ENCODE data around the gene SH3BP5. TPM values are rescaled to one million over a fixed set of nuclear protein-coding genes. Genes with fewer than 3 reads are reported as not detected.

Gene SH3BP5
- polyA plus RNA-seq, 2 donors = 8.6 to 13.6 TPM

DNA sequence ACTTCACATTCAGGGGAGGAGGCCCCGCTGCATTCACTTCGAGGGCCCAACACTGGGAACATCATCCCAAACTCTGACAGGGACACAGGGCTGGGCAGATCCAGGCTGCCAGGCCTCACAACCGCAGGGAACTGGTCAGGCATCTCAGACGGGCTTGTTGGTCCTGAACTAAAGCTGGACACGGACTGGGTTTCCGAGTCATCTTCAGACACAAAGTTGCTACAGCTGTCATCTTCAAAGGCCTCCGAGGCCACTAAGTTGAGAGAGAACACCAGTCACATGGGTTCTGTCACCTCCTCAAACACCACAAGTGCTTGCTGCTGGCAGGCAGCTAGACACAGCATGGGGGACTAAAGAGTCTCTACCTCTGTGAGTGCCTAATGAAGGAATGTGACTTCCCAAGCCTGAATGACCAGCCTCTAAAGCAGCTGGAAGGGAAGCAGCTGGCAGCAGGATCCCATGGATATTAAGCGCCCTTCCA is 75.5 kb downstream of the SH3BP5 start:
- Histone ChIP-seq H3K9me3 (ENCODE audit: control insufficient read depth in 2 of 2, insufficient read depth in 1 of 2, low read depth in 1 of 2, low read length in 1 of 2) (no peaks in the 10 kb centered on the region), H3K36me3 (ENCODE audit: control insufficient read depth in 2 of 2, insufficient read depth in 2 of 2, low read length in 1 of 2) (peaks cover 15 to 22% of the 10 kb centered on the region in 2 donors), H3K4me1 (ENCODE audit: control insufficient read depth in 2 of 2, insufficient read depth in 2 of 2, low read length in 1 of 2) (peaks cover 0 to 6% of the 10 kb centered on the region in 2 donors), H3K27ac (ENCODE audit: low read depth in 2 of 2, low read length in 1 of 2) (no peak overlapping the region), H3K27me3 (ENCODE audit: control insufficient read depth in 1 of 2, insufficient read depth in 2 of 2, low read length in 2 of 2) (no peaks in the 10 kb centered on the region), H3K4me3 (ENCODE audit: low read depth in 1 of 2, low read length in 2 of 2) (no peak overlapping the region)
- 80 to 82% methylated on average over 8 of the region's 8 CpGs for WGBS, 2 donors

DNA sequence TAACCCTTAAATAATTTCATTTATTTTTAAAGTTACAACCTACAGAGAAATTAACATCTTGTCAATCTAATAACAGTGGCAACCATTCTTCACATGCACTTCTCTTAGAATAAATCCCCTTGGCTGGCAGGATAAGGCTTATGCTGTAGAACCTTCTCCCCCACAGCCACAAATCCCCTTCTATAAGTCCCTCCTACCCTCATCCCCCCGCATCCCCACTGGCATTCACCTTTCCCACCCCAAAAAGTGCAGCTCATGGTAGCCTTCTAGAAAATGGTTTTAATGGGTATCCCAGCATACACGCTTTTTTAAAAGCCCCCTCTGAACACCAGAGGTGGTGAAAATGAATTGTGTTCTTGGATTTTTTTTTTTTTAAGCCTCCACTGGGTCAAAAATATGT is 77.2 kb downstream of the SH3BP5 start:
- Histone ChIP-seq H3K36me3 (ENCODE audit: control insufficient read depth in 2 of 2, insufficient read depth in 2 of 2, low read length in 1 of 2) (peaks cover 15 to 18% of the 10 kb centered on the region in 2 donors), H3K4me3 (ENCODE audit: low read depth in 1 of 2, low read length in 2 of 2) (no peak overlapping the region), H3K27ac (ENCODE audit: low read depth in 2 of 2, low read length in 1 of 2) (no peak overlapping the region), H3K9me3 (ENCODE audit: control insufficient read depth in 2 of 2, insufficient read depth in 1 of 2, low read depth in 1 of 2, low read length in 1 of 2) (no peaks in the 10 kb centered on the region), H3K27me3 (ENCODE audit: control insufficient read depth in 1 of 2, insufficient read depth in 2 of 2, low read length in 2 of 2) (no peaks in the 10 kb centered on the region), H3K4me1 (ENCODE audit: control insufficient read depth in 2 of 2, insufficient read depth in 2 of 2, low read length in 1 of 2) (peaks cover 0 to 3% of the 10 kb centered on the region in 2 donors)
- 94% methylated on average over 2 of the region's 2 CpGs for WGBS, 2 donors

DNA sequence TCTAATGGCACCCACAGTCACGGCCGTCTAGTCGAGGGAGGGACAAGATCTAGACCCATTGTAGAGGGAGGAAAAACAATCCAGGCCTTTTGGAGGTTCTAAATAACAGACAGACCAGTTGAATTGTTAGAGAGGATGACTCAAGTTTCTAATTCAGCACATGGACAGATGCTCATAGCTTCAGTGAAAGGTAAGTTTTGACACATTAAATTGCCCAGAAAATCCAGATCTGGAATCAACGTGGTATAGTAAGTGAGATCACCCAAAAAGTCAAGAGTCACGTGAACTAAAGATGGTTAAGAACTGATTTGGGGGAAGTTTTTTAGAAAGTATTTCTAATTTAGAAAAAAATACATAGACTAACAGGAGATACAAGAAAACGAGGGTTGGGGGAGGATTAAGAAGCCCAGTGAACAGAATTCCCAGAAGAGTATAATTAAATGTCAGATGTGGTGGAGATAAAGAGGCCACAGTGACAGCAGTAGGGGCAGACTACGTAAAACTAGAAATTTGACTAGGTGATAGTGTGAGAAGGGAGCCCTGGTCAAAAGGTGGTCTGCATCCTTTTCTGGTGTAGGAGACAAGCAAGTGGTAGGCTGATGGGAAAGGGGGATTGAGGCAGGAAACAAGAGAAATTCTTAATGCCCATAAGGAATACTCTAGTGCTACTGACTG is 79.2 kb downstream of the SH3BP5 start:
- WGBS, 2 donors = 79 to 82% methylated on average over 7 of the region's 7 CpGs
- H3K27ac ChIP-seq (ENCODE audit: low read depth in 2 of 2, low read length in 1 of 2) = no peak overlapping the region
- H3K9me3 ChIP-seq (ENCODE audit: control insufficient read depth in 2 of 2, insufficient read depth in 1 of 2, low read depth in 1 of 2, low read length in 1 of 2) = no peaks in the 10 kb centered on the region
- no peaks in the 10 kb centered on the region for H3K27me3 ChIP-seq (ENCODE audit: control insufficient read depth in 1 of 2, insufficient read depth in 2 of 2, low read length in 2 of 2)
- H3K4me1 ChIP-seq (ENCODE audit: control insufficient read depth in 2 of 2, insufficient read depth in 2 of 2, low read length in 1 of 2) = peaks cover 0 to 3% of the 10 kb centered on the region in 2 donors
- H3K36me3 ChIP-seq (ENCODE audit: control insufficient read depth in 2 of 2, insufficient read depth in 2 of 2, low read length in 1 of 2) = peaks cover 8 to 17% of the 10 kb centered on the region in 2 donors
- no peak overlapping the region for H3K4me3 ChIP-seq (ENCODE audit: low read depth in 1 of 2, low read length in 2 of 2)

DNA sequence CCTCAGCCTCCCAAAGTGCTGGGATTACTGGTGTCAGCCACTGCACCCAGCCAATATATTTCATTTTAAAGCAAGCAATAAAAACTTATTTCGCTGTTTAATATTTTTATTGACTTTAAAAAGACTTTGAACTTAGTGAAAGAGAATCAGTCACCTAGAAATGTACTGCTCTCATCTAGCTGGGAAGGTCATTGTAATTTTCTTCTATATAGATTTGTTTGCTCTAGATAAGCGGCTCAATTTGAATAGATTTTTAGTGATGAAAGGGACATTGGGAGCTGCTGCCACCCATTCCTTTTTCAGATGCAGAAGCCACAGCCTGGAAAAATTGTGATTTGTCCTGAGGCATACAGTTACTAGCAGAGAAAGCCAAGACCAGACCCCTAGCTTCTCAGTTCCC is 86.2 kb downstream of the SH3BP5 start:
- Histone ChIP-seq H3K9me3 (ENCODE audit: control insufficient read depth in 2 of 2, insufficient read depth in 1 of 2, low read depth in 1 of 2, low read length in 1 of 2) (no peaks in the 10 kb centered on the region), H3K36me3 (ENCODE audit: control insufficient read depth in 2 of 2, insufficient read depth in 2 of 2, low read length in 1 of 2) (peaks cover 6 to 9% of the 10 kb centered on the region in 2 donors), H3K4me1 (ENCODE audit: control insufficient read depth in 2 of 2, insufficient read depth in 2 of 2, low read length in 1 of 2) (no peaks in the 10 kb centered on the region), H3K27ac (ENCODE audit: low read depth in 2 of 2, low read length in 1 of 2) (no peak overlapping the region), H3K27me3 (ENCODE audit: control insufficient read depth in 1 of 2, insufficient read depth in 2 of 2, low read length in 2 of 2) (no peaks in the 10 kb centered on the region), H3K4me3 (ENCODE audit: low read depth in 1 of 2, low read length in 2 of 2) (no peak overlapping the region)
- 70 to 95% methylated on average over 2 of the region's 2 CpGs for WGBS, 2 donors

DNA sequence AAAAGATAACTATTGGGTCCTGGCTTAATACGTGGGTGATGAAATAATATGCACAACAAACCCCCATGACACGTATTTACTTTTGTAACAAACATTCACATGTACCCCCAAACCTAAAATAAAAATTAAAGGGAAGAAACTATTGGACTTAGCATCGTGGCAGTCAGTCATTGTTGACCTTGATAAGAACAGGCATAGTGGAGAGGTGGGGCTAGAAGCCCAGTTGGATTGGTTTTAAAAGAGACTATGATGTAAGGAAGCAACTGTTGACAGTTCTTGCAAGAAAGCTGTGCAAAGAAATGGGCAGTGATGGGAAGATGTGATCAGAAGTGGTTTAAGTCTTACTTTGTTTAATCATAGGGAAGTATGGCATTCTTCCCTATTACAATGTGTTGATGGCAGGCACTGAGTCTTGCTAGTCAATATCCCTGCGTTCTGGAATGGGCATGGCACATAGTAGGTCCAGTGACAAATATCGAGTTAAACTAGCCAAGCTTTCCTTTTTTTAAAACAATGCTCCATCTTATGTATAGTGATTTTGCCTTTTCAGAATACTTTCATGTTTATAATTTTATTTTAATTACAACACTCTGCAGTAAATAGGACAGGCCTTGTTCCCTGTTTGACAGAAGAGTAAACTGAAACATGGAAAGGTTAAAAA is 88.4 kb downstream of the SH3BP5 start:
- 78 to 92% methylated on average over 5 of the region's 5 CpGs for WGBS, 2 donors
- Histone ChIP-seq H3K4me3 (ENCODE audit: low read depth in 1 of 2, low read length in 2 of 2) (no peak overlapping the region), H3K27me3 (ENCODE audit: control insufficient read depth in 1 of 2, insufficient read depth in 2 of 2, low read length in 2 of 2) (no peaks in the 10 kb centered on the region), H3K36me3 (ENCODE audit: control insufficient read depth in 2 of 2, insufficient read depth in 2 of 2, low read length in 1 of 2) (peaks cover 10 to 14% of the 10 kb centered on the region in 2 donors), H3K9me3 (ENCODE audit: control insufficient read depth in 2 of 2, insufficient read depth in 1 of 2, low read depth in 1 of 2, low read length in 1 of 2) (no peaks in the 10 kb centered on the region), H3K27ac (ENCODE audit: low read depth in 2 of 2, low read length in 1 of 2) (no peak overlapping the region), H3K4me1 (ENCODE audit: control insufficient read depth in 2 of 2, insufficient read depth in 2 of 2, low read length in 1 of 2) (no peaks in the 10 kb centered on the region)

DNA sequence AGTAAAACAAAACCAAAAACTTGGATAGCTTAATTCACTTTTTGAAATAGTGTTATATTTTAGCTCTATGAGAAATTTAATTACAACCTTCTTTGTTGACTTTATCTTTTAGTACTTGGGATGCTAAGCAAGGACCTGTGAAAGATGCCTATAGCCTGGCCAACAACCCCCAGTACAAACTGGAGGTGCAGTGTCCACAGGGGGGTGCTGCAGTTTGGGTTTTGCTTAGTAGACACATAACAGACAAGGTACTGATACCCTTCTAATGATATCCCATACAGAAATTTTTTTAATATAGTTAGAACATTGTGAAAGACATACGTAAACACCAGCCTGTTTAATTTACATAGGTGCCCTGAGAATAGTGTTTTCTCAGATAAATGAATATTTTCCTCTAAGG is 91.0 kb downstream of the SH3BP5 start:
- Histone ChIP-seq H3K27ac (ENCODE audit: low read depth in 2 of 2, low read length in 1 of 2) (no peak overlapping the region), H3K27me3 (ENCODE audit: control insufficient read depth in 1 of 2, insufficient read depth in 2 of 2, low read length in 2 of 2) (no peaks in the 10 kb centered on the region), H3K9me3 (ENCODE audit: control insufficient read depth in 2 of 2, insufficient read depth in 1 of 2, low read depth in 1 of 2, low read length in 1 of 2) (no peaks in the 10 kb centered on the region), H3K36me3 (ENCODE audit: control insufficient read depth in 2 of 2, insufficient read depth in 2 of 2, low read length in 1 of 2) (peaks cover 9 to 14% of the 10 kb centered on the region in 2 donors), H3K4me1 (ENCODE audit: control insufficient read depth in 2 of 2, insufficient read depth in 2 of 2, low read length in 1 of 2) (no peaks in the 10 kb centered on the region), H3K4me3 (ENCODE audit: low read depth in 1 of 2, low read length in 2 of 2) (no peak overlapping the region)
- 93% methylated on average over 1 of the region's 1 CpG for WGBS, 2 donors

DNA sequence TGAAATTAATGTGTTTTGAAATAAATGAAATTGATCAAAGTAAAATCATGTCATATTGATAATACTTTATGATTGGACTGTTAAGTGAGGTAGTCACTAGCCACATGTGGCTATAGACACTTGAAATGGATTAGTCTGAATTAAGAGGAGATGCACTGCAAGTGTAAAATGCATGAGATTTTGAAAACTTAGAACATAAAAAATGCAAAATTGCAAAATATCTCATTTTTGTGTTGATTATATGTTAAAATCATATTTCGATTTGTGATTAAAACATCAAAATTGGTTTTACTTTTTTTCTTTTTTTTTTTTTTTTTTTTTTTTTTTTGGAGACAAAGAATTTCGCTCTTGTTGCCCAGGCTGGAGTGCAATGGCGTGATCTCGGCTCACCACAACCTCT is 103.1 kb downstream of the SH3BP5 start:
- Histone ChIP-seq H3K9me3 (ENCODE audit: control insufficient read depth in 2 of 2, insufficient read depth in 1 of 2, low read depth in 1 of 2, low read length in 1 of 2) (no peaks in the 10 kb centered on the region), H3K27me3 (ENCODE audit: control insufficient read depth in 1 of 2, insufficient read depth in 2 of 2, low read length in 2 of 2) (no peaks in the 10 kb centered on the region), H3K4me3 (ENCODE audit: low read depth in 1 of 2, low read length in 2 of 2) (no peak overlapping the region), H3K4me1 (ENCODE audit: control insufficient read depth in 2 of 2, insufficient read depth in 2 of 2, low read length in 1 of 2) (no peaks in the 10 kb centered on the region), H3K36me3 (ENCODE audit: control insufficient read depth in 2 of 2, insufficient read depth in 2 of 2, low read length in 1 of 2) (peaks cover 2 to 4% of the 10 kb centered on the region in 2 donors), H3K27ac (ENCODE audit: low read depth in 2 of 2, low read length in 1 of 2) (no peak overlapping the region)
- 97 to 99% methylated on average over 4 of the region's 4 CpGs for WGBS, 2 donors

DNA sequence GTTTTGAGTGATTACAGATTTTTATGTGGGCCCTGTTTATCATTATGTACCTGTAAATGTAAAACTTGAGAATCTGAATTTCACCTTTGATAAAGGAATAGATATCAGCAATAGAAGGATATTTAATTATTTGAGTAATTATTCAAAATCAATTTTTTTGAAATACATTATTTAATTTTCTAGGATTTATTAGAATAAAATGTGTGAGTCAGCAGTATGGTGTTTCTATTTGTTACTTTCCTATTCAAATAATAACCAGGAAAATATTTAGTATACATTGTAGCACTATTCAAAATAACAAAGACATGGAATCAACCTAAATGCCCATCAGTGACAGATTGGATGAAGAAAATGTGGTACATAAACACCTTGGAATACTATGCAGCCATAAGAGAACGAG is 104.2 kb downstream of the SH3BP5 start:
- whole genome bisulfite sequencing, 2 donors = 90% methylated on average over 1 of the region's 1 CpG

DNA sequence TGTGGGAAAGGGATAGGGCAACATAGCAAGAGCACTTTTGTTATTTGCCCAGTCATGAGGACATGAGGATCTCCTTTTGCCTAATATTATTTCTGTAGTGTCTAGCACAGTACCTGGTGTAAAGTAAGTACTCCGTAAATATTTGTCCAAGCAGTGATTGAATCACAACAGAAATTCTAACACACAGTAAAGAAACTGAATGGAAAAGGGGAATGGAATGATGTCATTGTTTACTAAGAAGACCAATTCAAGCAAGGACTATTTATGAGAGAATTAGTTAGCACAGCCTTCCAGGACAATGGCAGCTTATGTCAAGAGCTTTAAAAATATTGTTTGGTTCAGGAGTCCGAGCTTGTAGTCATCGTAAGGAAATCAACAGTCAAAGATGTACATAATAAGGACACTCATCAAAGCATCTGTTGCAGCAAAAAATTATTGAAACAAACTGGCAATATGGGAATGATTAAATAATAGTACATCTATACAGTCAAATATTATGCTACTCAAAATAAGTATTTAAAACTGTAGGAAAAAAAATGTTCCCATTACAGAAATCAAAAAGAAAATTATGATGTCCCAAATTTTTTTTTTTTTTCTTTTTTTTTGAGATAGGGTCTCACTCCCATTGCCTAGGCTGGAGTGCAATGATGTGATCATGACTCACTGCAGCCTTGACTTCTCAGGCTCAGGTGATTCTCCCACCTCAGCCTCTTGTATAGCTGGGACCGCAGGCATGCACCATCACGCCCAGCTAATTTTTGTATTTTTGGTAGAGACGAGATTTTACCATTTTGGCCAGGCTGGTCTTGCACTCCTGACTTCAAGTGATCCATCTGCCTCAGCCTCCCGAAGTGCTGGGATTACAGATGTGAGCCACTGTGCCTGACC is 108.5 kb downstream of the SH3BP5 start:
- Histone ChIP-seq H3K4me1 (ENCODE audit: control insufficient read depth in 2 of 2, insufficient read depth in 2 of 2, low read length in 1 of 2) (no peaks in the 10 kb centered on the region), H3K36me3 (ENCODE audit: control insufficient read depth in 2 of 2, insufficient read depth in 2 of 2, low read length in 1 of 2) (peaks cover 0 to 14% of the 10 kb centered on the region in 2 donors), H3K9me3 (ENCODE audit: control insufficient read depth in 2 of 2, insufficient read depth in 1 of 2, low read depth in 1 of 2, low read length in 1 of 2) (no peaks in the 10 kb centered on the region), H3K27ac (ENCODE audit: low read depth in 2 of 2, low read length in 1 of 2) (no peak overlapping the region), H3K27me3 (ENCODE audit: control insufficient read depth in 1 of 2, insufficient read depth in 2 of 2, low read length in 2 of 2) (no peaks in the 10 kb centered on the region), H3K4me3 (ENCODE audit: low read depth in 1 of 2, low read length in 2 of 2) (no peak overlapping the region)
- WGBS, 2 donors = 77 to 81% methylated on average over 7 of the region's 7 CpGs

More for the DNA sequence above, 104.2 kb downstream of the SH3BP5 start:
- Histone ChIP-seq H3K27me3 (ENCODE audit: control insufficient read depth in 1 of 2, insufficient read depth in 2 of 2, low read length in 2 of 2) (no peaks in the 10 kb centered on the region), H3K36me3 (ENCODE audit: control insufficient read depth in 2 of 2, insufficient read depth in 2 of 2, low read length in 1 of 2) (peaks cover 2% of the 10 kb centered on the region in 2 donors), H3K4me1 (ENCODE audit: control insufficient read depth in 2 of 2, insufficient read depth in 2 of 2, low read length in 1 of 2) (no peaks in the 10 kb centered on the region), H3K27ac (ENCODE audit: low read depth in 2 of 2, low read length in 1 of 2) (no peak overlapping the region), H3K9me3 (ENCODE audit: control insufficient read depth in 2 of 2, insufficient read depth in 1 of 2, low read depth in 1 of 2, low read length in 1 of 2) (no peaks in the 10 kb centered on the region), H3K4me3 (ENCODE audit: low read depth in 1 of 2, low read length in 2 of 2) (no peak overlapping the region)

Data from esophagus (tissue), 2 donors.